Measurements from ENCODE around the gene IRX4.

IRX4 gene

DNA sequence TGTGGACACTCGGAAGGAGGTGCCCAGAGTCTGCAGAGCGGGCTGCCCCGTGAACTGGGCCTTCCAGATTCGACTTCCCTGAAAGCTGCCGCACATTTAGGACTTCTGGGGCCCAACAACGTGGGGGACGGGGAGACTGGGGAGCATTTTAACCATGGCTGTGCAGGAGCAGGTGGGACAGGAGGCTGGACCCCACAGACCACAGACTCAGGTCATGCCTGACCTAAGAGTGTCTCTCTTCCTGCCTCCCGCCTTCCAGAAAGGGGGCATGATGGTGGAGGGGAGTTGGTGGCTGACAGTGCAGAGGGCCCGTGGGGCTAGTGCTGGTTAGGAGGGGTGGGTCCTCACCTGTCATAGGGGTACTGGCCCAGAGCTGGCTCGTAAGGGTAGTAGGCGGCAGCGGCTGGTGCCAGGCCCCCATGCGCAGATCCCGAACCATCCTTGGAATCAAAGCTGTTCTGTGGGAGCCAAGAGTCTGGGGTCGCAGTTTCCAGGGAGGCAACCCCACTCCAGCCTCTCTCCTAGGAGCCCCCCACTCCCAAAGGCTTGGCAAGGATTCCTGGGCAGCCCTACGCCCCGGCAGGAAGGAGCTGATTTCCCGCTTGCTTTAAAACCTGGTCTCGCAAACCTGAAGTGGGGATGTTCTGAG is 2.2 kb downstream of the IRX4 start:
- in situ Hi-C loops (cut with MboI; ENCODE audit: low pct_unique_long_range_greater_than_20kb, low sequenced_read_pairs, unreplicated experiment) = no loop called here
- no peak for DNase-seq (ENCODE audit: low spot score)
- TF ChIP-seq, protein P1, sequence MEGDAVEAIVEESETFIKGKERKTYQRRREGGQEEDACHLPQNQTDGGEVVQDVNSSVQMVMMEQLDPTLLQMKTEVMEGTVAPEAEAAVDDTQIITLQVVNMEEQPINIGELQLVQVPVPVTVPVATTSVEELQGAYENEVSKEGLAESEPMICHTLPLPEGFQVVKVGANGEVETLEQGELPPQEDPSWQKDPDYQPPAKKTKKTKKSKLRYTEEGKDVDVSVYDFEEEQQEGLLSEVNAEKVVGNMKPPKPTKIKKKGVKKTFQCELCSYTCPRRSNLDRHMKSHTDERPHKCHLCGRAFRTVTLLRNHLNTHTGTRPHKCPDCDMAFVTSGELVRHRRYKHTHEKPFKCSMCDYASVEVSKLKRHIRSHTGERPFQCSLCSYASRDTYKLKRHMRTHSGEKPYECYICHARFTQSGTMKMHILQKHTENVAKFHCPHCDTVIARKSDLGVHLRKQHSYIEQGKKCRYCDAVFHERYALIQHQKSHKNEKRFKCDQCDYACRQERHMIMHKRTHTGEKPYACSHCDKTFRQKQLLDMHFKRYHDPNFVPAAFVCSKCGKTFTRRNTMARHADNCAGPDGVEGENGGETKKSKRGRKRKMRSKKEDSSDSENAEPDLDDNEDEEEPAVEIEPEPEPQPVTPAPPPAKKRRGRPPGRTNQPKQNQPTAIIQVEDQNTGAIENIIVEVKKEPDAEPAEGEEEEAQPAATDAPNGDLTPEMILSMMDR (IDR thresholded peaks at IDR 0.05; ENCODE audit: extremely low read depth, insufficient read depth, missing control alignments) = no peak

DNA sequence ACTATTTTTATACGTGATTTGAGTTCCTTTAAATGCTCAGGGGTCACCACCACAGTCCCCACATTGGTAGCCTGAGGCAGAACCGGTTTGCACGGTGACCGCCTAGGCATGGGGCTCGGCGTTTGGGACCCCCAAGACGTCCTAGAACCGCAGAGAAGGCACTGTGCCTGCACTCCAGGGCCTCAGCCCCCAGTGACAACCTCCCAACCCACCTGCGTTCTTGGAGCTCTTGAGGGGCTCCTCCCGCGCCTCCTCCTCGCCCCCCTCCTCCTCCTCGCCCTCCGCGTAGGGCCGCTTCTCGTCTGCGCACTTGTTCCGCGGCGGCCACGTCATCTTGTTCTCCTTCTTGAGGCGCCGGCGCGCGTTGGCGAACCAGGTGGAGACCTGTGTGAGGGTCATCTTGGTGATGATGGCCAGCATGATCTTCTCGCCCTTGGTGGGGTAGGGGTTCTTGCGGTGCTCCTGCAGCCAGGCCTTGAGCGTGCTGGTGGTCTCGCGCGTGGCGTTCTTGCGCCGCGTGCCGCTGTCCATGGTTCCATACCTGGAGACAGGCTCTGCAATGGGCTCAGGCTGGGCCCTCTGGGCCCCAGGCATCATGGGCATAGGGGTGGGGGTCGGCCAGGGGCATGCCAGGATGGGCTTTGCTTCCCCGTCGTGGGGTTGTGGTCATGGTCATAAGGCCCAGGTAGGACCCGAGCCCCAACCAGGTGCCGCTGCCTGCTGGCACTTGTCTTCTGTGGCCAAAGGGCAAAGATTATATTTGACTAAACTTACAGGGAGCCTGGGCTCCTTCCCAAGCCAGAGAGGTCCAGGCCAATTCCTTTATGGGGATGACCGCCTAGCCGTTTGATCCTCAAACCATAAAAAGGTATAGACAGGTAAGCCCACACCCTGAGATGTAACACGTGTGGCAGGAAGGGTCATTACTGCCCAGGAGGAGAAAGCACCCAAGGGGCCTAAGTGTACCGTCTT is 3.1 kb downstream of the IRX4 start:
- DNase-seq (ENCODE audit: low spot score) = no peak
- in situ Hi-C loops (cut with MboI; ENCODE audit: low pct_unique_long_range_greater_than_20kb, low sequenced_read_pairs, unreplicated experiment) = no loop called here
- TF ChIP-seq, protein P1 (IDR thresholded peaks at IDR 0.05; ENCODE audit: extremely low read depth, insufficient read depth, missing control alignments) = no peak

DNA sequence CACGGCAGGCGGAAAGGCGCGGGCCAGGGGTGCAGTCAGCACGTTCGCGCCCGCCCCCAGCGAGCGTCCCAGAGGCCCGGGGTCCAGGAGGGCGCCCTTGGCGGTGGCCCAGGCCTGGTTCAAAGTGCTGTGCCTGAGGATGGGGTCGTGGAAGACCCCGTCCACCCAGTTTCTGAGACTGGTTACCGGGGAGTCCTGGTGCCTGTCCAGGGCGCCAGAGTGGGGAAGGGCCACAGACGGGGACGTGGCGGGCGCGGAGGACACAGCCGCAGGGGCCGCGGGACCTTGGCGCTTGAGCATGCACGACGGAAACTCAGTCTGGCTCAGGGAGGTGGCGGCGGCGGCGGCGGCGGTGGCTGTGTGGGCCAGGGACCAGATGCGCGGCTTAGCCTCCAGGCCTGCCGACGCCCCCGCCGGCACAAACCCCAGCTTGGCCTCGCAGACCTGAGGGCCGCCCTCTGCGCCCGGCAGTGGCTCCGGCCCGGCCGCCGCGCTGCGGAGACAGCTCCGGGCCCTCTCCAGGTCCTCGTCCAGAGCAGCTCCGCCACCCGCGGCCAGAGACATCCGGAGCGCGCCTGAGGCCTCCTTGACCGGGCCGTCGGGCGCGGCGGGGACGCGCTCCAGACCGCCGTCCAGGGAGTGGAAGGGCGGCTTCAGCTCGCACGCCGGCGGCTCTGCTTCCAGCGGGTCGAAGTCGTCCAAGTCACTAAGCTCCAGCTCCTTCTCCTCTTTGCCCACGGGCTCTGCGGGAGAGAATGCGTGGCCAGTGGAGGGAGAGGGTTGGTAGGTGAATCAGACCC is 4.5 kb downstream of the IRX4 start:
- no peak for DNase-seq (ENCODE audit: low spot score)
- TF ChIP-seq, protein P1 (IDR thresholded peaks at IDR 0.05; ENCODE audit: extremely low read depth, insufficient read depth, missing control alignments) = no peak
- in situ Hi-C loops (cut with MboI; ENCODE audit: low pct_unique_long_range_greater_than_20kb, low sequenced_read_pairs, unreplicated experiment) = no loop called here

DNA sequence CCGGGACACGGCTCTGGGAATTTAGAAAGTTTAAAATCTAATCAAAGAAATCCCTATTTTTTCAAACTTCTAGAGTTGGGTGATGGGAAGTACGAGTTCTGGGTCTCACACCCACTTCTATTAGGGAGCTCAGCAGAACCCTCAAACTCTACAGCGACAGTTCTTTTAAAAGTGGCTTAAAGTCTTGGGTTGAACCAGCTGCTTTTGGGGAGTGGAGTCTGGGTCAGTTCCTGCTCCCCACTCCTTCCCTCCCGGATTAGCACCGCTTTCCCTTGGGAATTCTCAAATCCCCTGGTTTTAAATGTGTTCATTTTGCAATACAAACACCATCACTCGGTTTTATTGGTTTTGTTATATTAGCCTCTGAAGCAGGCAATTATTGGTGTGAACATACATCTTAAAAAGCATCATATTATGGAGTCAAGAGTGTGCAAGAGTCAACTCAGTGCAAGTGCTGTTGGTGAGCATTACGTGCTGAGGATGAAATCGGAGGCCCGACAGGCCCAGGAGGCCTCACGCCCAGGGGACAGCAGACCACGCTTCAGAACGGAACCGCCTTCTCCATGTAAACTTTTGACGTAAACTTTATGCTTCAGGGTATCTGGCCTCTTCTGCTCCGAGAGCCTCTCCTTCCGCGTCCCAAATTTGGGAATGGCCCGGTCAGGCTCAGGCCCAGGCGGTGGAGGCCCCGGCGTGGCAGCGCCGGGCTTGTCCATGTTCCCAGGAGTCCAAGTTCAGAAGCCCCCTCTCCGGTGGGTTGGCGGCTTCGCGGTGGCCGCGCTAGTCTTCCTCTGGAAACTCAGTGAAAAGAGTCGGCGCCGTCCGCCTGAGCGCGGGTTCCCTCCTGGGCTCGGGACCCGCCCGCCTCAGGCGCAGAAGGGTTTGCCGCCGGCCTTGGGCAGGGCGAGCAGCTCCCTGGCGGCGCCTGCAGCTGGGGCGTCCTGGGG is 5.3 kb downstream of the IRX4 start:
- in situ Hi-C loops (cut with MboI; ENCODE audit: low pct_unique_long_range_greater_than_20kb, low sequenced_read_pairs, unreplicated experiment) = no loop called here
- no peak for DNase-seq (ENCODE audit: low spot score)
- TF ChIP-seq, protein P1 (IDR thresholded peaks at IDR 0.05; ENCODE audit: extremely low read depth, insufficient read depth, missing control alignments) = no peak

DNA sequence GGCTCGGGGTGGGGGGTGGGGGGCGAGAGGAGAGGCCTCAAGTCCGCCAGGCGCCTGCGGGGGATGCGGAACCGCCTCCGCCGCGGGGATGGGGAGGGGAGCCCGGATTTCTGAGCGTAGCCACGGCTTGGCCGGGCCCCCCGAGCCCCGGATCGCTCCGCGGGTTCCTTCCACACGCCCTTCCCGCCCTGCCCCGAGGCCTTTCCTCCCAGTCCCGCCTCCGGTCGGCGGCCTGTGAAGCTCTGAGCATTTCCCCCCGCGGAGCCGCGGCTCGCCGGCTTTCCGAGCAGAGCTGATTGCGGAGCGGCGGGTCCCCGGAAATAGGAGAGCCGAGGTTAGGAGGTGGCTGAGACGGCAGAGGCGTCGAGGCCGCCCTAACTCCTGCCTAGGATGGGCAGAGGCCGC is 6.1 kb downstream of the IRX4 start:
- DNase-seq (ENCODE audit: low spot score) = no peak
- TF ChIP-seq, protein P1 (IDR thresholded peaks at IDR 0.05; ENCODE audit: extremely low read depth, insufficient read depth, missing control alignments) = no peak
- in situ Hi-C loops (cut with MboI; ENCODE audit: low pct_unique_long_range_greater_than_20kb, low sequenced_read_pairs, unreplicated experiment) = no loop called here
